ENCODE data around the gene UXT. TPM values are rescaled to one million over a fixed set of nuclear protein-coding genes. Genes with fewer than 3 reads are reported as not detected.

Gene UXT
- total RNA-seq, 1 experiment from 2014 or later = 120 TPM

DNA sequence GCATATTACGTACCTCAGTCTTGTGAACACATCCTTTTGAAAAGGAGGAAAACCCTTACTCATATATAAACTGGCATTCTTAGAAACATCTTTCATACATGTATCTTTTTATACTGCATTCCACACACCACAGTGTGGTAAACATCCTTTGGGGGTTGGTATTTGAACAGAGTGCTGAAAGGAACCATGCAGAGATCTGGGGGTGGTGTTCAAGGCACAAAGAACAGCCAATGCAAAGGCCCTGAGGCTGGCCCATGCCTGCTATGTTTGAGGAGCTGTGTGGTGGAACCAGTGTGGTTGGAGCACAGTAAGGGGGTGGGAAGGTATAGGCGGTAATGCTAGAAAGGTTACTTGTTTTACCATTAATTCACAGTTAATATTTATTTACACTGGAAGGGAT lies 10.6 kb downstream of the UXT start:
- H3K9me3 Mint-ChIP-seq (ENCODE audit: unreplicated experiment) = no peaks in the 10 kb centered on the region

DNA sequence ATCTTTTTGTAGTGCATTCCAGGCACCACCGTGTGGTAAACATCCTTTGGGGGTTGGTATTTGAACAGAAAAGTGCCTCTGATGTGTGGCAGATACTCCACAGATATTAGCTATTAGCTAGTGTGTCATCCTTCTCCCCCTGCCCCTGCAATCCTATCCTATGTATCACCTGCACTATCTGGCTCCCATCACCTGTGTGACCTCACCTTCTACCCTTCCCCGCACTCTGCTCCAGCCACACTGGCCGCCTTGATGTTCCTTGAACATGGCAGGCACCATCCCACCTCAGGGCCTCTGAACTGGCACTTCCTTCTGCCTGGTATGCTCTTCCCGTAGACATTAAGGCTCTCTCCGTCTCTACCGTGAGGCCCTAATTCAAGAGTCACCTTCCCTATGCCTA lies 12.3 kb downstream of the UXT start:
- Mint-ChIP-seq H3K36me3 (ENCODE audit: insufficient read depth, unreplicated experiment) (peaks cover 28% of the 10 kb centered on the region), H3K4me3 (ENCODE audit: unreplicated experiment) (no peak overlapping the region), H3K4me1 (ENCODE audit: low read depth, unreplicated experiment) (peaks cover 23% of the 10 kb centered on the region), H3K27me3 (ENCODE audit: insufficient read depth, unreplicated experiment) (no peaks in the 10 kb centered on the region), H3K9me3 (ENCODE audit: unreplicated experiment) (no peaks in the 10 kb centered on the region), H3K27ac (ENCODE audit: unreplicated experiment) (peak overlapping the region; percentile 37)
- TF ChIP-seq, protein P1, sequence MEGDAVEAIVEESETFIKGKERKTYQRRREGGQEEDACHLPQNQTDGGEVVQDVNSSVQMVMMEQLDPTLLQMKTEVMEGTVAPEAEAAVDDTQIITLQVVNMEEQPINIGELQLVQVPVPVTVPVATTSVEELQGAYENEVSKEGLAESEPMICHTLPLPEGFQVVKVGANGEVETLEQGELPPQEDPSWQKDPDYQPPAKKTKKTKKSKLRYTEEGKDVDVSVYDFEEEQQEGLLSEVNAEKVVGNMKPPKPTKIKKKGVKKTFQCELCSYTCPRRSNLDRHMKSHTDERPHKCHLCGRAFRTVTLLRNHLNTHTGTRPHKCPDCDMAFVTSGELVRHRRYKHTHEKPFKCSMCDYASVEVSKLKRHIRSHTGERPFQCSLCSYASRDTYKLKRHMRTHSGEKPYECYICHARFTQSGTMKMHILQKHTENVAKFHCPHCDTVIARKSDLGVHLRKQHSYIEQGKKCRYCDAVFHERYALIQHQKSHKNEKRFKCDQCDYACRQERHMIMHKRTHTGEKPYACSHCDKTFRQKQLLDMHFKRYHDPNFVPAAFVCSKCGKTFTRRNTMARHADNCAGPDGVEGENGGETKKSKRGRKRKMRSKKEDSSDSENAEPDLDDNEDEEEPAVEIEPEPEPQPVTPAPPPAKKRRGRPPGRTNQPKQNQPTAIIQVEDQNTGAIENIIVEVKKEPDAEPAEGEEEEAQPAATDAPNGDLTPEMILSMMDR (IDR thresholded peaks at IDR 0.05; ENCODE audit: insufficient read depth in 1 of 2, low read depth in 1 of 2, low read length in 1 of 2, severe bottlenecking in 1 of 2, unreplicated experiment in 1 of 2) = no peak
- no peaks in the 10 kb centered on the region for H3K9me3 ChIP-seq
- DNase-seq = no peak
- 0 out of 2 replicates have a peak, but pooled peaks cover 3% of the 10 kb centered on the region for H3K4me1 ChIP-seq
- BruUV-seq (replicated peaks) = no TSS peak
- no peak overlapping the region for H3K4me3 ChIP-seq (ENCODE audit: low read depth, low read length)
- ChIA-PET CTCF (interaction anchor here (0.6 kb wide), 1 partner anchor 105 kb away, joined by 4 read pairs; no protein-coding TSS in a partner anchor), POLR2A (no interaction called here)
- intact Hi-C loops (cut with micrococcal nuclease; ENCODE audit: unreplicated experiment) = loop anchor here (10.0 kb wide), 1 partner anchor 452 kb away; the partner anchor contains the start of gene UBA1
- H3K36me3 ChIP-seq (ENCODE audit: control insufficient read depth, insufficient read depth, low read length) = no peaks in the 10 kb centered on the region; the same call in 1 of the 2 replicates
- no peaks in the 10 kb centered on the region for H3K27me3 ChIP-seq (replicated peaks; ENCODE audit: control insufficient read depth, insufficient read depth, low read length)

More for the DNA sequence above, 10.6 kb downstream of the UXT start:
- intact Hi-C loops (cut with micrococcal nuclease; ENCODE audit: unreplicated experiment) = loop anchor here (10.0 kb wide), 1 partner anchor 454 kb away; the partner anchor contains the start of gene UBA1
- Histone ChIP-seq H3K9me3 (no peaks in the 10 kb centered on the region), H3K27me3 (replicated peaks; ENCODE audit: control insufficient read depth, insufficient read depth, low read length) (no peaks in the 10 kb centered on the region), H3K4me1 (0 out of 2 replicates have a peak, but pooled peaks cover 3% of the 10 kb centered on the region), H3K36me3 (ENCODE audit: control insufficient read depth, insufficient read depth, low read length) (no peaks in the 10 kb centered on the region; the same call in none of the 2 replicates), H3K4me3 (ENCODE audit: low read depth, low read length) (no peak overlapping the region)
- no peak for DNase-seq
- POLR2A ChIA-PET = no interaction called here
- no TSS peak for BruUV-seq (replicated peaks)
- TF ChIP-seq, protein P1 (IDR thresholded peaks at IDR 0.05; ENCODE audit: insufficient read depth in 1 of 2, low read depth in 1 of 2, low read length in 1 of 2, severe bottlenecking in 1 of 2, unreplicated experiment in 1 of 2) = no peak
- no peak overlapping the region for H3K27ac Mint-ChIP-seq (ENCODE audit: unreplicated experiment)
- no peaks in the 10 kb centered on the region for H3K27me3 Mint-ChIP-seq (ENCODE audit: insufficient read depth, unreplicated experiment)
- H3K4me1 Mint-ChIP-seq (ENCODE audit: low read depth, unreplicated experiment) = peaks cover 23% of the 10 kb centered on the region
- H3K36me3 Mint-ChIP-seq (ENCODE audit: insufficient read depth, unreplicated experiment) = peaks cover 28% of the 10 kb centered on the region
- CTCF ChIA-PET = no interaction called here
- H3K4me3 Mint-ChIP-seq (ENCODE audit: unreplicated experiment) = peak overlapping the region; percentile 89

DNA sequence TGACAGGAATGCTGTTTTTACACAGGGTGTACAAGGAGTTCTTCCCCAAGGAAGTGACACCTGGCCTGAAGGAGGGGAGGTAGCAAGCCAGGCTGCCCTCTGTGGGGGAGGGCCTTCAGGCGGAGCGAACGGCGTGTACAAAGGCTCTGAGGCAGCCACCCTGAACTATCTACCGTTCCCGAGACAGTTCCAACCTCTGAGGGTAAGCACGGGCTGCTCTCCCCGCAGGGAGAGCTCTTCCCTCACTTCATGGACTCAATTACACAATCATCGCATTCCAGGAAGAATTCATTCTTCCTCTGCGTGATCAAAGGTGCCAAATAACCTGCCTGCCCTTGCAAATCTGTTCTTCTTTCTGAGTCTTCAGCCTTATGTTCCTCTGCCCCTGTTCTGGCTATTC lies 13.4 kb downstream of the UXT start:
- peaks cover 14% of the 10 kb centered on the region for H3K4me1 Mint-ChIP-seq (ENCODE audit: low read depth, unreplicated experiment)
- H3K4me3 Mint-ChIP-seq (ENCODE audit: unreplicated experiment) = no peak overlapping the region
- peaks cover 27% of the 10 kb centered on the region for H3K36me3 Mint-ChIP-seq (ENCODE audit: insufficient read depth, unreplicated experiment)
- TF ChIP-seq, protein P1 (IDR thresholded peaks at IDR 0.05; ENCODE audit: insufficient read depth in 1 of 2, low read depth in 1 of 2, low read length in 1 of 2, severe bottlenecking in 1 of 2, unreplicated experiment in 1 of 2) = no peak
- ChIA-PET POLR2A (no interaction called here), CTCF (no interaction called here)
- no peaks in the 10 kb centered on the region for H3K9me3 Mint-ChIP-seq (ENCODE audit: unreplicated experiment)
- intact Hi-C loops (cut with micrococcal nuclease; ENCODE audit: unreplicated experiment) = loop anchor here (10.0 kb wide), 1 partner anchor 451 kb away; the partner anchor contains the start of gene UBA1
- Histone ChIP-seq H3K27me3 (replicated peaks; ENCODE audit: control insufficient read depth, insufficient read depth, low read length) (no peaks in the 10 kb centered on the region), H3K9me3 (no peaks in the 10 kb centered on the region), H3K4me3 (ENCODE audit: low read depth, low read length) (no peak overlapping the region), H3K4me1 (no peaks in the 10 kb centered on the region), H3K36me3 (ENCODE audit: control insufficient read depth, insufficient read depth, low read length) (no peaks in the 10 kb centered on the region; the same call in 1 of the 2 replicates)
- no TSS peak for BruUV-seq (replicated peaks)
- H3K27ac Mint-ChIP-seq (ENCODE audit: unreplicated experiment) = no peak overlapping the region
- H3K27me3 Mint-ChIP-seq (ENCODE audit: insufficient read depth, unreplicated experiment) = no peaks in the 10 kb centered on the region
- no peak for DNase-seq
